Spleen (tissue), 11 donors: ENCODE results near the gene C1orf141. TPM values are rescaled to one million over a fixed set of nuclear protein-coding genes. Genes with fewer than 3 reads are reported as not detected.

ENCODE experiments used
- DNase-seq: peaks from one replicate; pipeline ENCODE4 v3.0.0-alpha.2; 2020
- H3K27ac ChIP-seq, 8 donors: fragments of 200-600 bp; sonication (generic) in 7 of 8; 1 replicate in 4 of 8; 2 replicates in 4 of 8; pipeline versions ENCODE4 v1.5.0 to v1.8.0; 2016 to 2021; ENCODE audit warnings: inconsistent platforms in 4 of 8, mild to moderate bottlenecking in 4 of 8, moderate library complexity in 1 of 8
- H3K27me3 ChIP-seq, 7 donors: fragments of 200-600 bp; sonication (generic) in 6 of 7; replicated peaks in 1 of 7; 1 replicate in 4 of 7; 2 replicates in 3 of 7; pipeline versions ENCODE4 v1.5.0 to v1.8.0; 2016 to 2021; ENCODE audit warnings: inconsistent platforms in 3 of 7, mild to moderate bottlenecking in 1 of 7
- H3K36me3 ChIP-seq, 6 donors: fragments of 200-600 bp; sonication (generic) in 5 of 6; 1 replicate in 4 of 6; 2 replicates in 2 of 6; pipeline versions ENCODE4 v1.5.0 to v1.8.0; 2016 to 2021; ENCODE audit warnings: inconsistent platforms in 2 of 6
- H3K4me1 ChIP-seq, 6 donors: fragments of 200-600 bp; sonication (generic) in 5 of 6; 1 replicate in 3 of 6; 2 replicates in 3 of 6; pipeline versions ENCODE4 v1.5.0 to v1.8.0; 2016 to 2021; ENCODE audit warnings: inconsistent platforms in 3 of 6
- H3K4me3 ChIP-seq, 8 donors: fragments of 200-600 bp; sonication (generic) in 7 of 8; 1 replicate in 4 of 8; 2 replicates in 4 of 8; pipeline versions ENCODE4 v1.5.0 to v1.8.0; 2016 to 2021; ENCODE audit warnings: inconsistent platforms in 4 of 8, mild to moderate bottlenecking in 4 of 8, moderate library complexity in 2 of 8
- H3K9me3 ChIP-seq, 8 donors: fragments of 200-600 bp; sonication (generic) in 7 of 8; 1 replicate in 4 of 8; 2 replicates in 4 of 8; pipeline versions ENCODE4 v1.5.0 to v1.8.0; 2016 to 2021; ENCODE audit warnings: inconsistent platforms in 4 of 8
- POLR2A ChIP-seq, 3 donors: fragments of 450-650 bp; IDR thresholded peaks; one replicate each; pipeline ENCODE4 v1.5.1; 2017; ENCODE audit warnings: antibody characterized with exemption in 3 of 3, mild to moderate bottlenecking in 1 of 3
- POLR2AphosphoS5 ChIP-seq, 3 donors: sonication (generic); formaldehyde crosslinking; IDR thresholded peaks; one replicate each; pipeline ENCODE4 v1.5.1; 2017; ENCODE audit warnings: antibody characterized with exemption in 3 of 3
- WGBS, 5 donors: extraction: QIAGEN DNeasy Blood & Tissue Kit in 3 of 5; methylation state at CpG; one replicate each; pipeline versions ENCODE4 v1.1.5 to v1.1.7; 2013 to 2018; 5-methylcytosine and 5-hydroxymethylcytosine counted together
- intact Hi-C: fragments of 100-400 bp; cut with DNase I; formaldehyde crosslinking; loops from one replicate; pipeline ENCODE4 v1.15.0; 2023; ENCODE audit warnings: low total_unique reads
- polyA plus RNA-seq, 3 donors: library from polyadenylated mRNA; stranded (reverse); fragments of 200-250 nt; gene quantifications; one replicate each; pipeline ENCODE4 v1.2.1, GENCODE V29; 2013
- total RNA-seq, 7 donors: library from RNA; depleted of rRNA in 3 of 7; stranded (reverse); fragments of >200 nt in 3 of 7; fragmentation: NEBNext Ultra II Directional in 4 of 7; extraction: Animal tissue kit (Norgen Biotek cat#: 25700) in 4 of 7; gene quantifications; one replicate each; pipeline versions ENCODE4 v1.1.0 to v1.2.1, GENCODE V29; 2016 to 2021
- TF ChIP-seq, protein P1 (sequence below), 11 experiments: fragments of 200-600 bp in 7 of 11; fragments of 450-650 bp in 4 of 11; sonication (generic) in 4 of 11; IDR thresholded peaks in 8 of 11; conservative IDR thresholded peaks in 3 of 11; 1 replicate in 7 of 11; 2 replicates in 4 of 11; pipeline versions ENCODE4 v1.4.0 to v1.8.0; 2016 to 2021; ENCODE audit warnings: antibody characterized with exemption in 11 of 11, inconsistent platforms in 4 of 11, mild to moderate bottlenecking in 1 of 11
- donor health status: healthy with polysubstance abuse.
- donor health status: DM: no; HTN: no; CAD: no; lungs with moderate emphysema.
- donor health status: DM: no; HTN: no; CAD: no.
- donor health status: Bipolar disorder and iron deficiency.
- donor health status: healthy.
- donor health status: DM: no; HTN: no; CAD: no.
- donor health status: DM: yes; HTN: yes; CAD: no.

C1orf141 gene
- total and polyA plus RNA-seq, 10 donors = not detected

DNA sequence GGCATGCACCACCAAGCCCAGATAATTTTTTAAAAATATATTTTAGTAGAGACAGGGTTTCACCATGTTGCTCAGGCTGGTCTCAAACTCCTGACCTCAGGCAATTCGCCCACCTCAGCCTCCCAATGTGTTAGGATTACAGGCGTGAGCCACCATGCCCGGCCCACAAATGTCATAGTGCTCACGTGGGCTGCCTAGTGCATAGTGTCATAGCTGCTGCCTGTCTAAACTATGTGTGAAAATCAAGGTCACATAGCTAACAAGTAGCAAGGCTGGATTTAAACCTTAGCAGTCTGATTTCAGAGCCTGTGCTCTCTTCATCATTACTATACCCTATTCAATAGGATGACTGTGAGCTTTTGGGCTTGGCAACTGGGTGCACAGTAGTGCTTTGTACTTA lies 10.3 kb downstream of the C1orf141 start:
- H3K4me1 ChIP-seq = no peaks in the 10 kb centered on the region
- 74 to 87% (median 85%) methylated on average over 4 of the region's 4 CpGs for whole genome bisulfite sequencing, 5 donors
- no peak overlapping the region for H3K27ac ChIP-seq
- H3K27me3 ChIP-seq = no peaks in the 10 kb centered on the region
- intact Hi-C loops = no loop called here
- TF ChIP-seq POLR2A (IDR thresholded peaks at IDR 0.05) = no peak
- no peak for TF ChIP-seq POLR2AphosphoS5 (IDR thresholded peaks at IDR 0.05)
- TF ChIP-seq, protein P1, sequence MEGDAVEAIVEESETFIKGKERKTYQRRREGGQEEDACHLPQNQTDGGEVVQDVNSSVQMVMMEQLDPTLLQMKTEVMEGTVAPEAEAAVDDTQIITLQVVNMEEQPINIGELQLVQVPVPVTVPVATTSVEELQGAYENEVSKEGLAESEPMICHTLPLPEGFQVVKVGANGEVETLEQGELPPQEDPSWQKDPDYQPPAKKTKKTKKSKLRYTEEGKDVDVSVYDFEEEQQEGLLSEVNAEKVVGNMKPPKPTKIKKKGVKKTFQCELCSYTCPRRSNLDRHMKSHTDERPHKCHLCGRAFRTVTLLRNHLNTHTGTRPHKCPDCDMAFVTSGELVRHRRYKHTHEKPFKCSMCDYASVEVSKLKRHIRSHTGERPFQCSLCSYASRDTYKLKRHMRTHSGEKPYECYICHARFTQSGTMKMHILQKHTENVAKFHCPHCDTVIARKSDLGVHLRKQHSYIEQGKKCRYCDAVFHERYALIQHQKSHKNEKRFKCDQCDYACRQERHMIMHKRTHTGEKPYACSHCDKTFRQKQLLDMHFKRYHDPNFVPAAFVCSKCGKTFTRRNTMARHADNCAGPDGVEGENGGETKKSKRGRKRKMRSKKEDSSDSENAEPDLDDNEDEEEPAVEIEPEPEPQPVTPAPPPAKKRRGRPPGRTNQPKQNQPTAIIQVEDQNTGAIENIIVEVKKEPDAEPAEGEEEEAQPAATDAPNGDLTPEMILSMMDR (IDR thresholded peaks at IDR 0.05 in 8 of 11, conservative IDR thresholded peaks at IDR 0.05 in 3 of 11) = no peak
- no peak for DNase-seq
- H3K9me3 ChIP-seq = no peaks in the 10 kb centered on the region
- H3K36me3 ChIP-seq = no peaks in the 10 kb centered on the region
- no peak overlapping the region for H3K4me3 ChIP-seq

DNA sequence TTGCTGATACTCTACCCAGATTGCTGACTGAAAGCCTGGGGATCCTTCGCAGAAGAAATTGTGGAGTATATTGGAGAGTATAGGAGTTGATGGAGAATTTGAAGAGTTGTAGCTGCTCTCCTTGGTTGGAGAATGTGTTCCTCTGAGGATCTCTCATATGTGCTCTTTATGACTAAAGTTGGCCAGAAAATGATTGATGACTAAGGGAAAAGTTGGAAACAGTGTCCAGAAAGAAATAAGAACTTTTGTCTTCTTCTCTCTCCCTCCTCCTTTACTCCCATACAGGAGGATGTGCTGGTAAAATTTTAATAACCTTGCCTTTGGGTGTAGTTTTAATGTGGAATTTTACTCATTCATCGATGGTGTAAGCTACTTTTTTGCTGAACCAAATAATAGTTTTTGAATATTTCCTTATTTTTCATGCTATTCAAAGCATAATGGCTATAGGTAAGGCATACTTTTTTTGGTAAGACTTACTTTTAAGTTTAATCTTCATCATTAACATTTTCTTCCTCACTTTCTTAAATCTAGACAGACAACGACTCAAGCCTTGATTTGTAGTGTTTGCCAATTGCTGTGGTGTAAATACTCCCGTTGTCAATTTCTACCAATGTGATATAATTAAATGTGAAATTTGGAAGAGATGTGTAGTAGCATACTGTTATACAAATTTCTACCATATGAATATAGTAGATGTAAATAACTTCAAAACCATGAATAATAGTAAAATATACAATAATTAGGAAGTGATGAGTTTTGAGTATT lies 13.7 kb downstream of the C1orf141 start:
- DNase-seq = no peak
- H3K4me3 ChIP-seq = no peak overlapping the region
- 73 to 99% (median 92%) methylated on average over 4 of the region's 4 CpGs for WGBS, 5 donors

DNA sequence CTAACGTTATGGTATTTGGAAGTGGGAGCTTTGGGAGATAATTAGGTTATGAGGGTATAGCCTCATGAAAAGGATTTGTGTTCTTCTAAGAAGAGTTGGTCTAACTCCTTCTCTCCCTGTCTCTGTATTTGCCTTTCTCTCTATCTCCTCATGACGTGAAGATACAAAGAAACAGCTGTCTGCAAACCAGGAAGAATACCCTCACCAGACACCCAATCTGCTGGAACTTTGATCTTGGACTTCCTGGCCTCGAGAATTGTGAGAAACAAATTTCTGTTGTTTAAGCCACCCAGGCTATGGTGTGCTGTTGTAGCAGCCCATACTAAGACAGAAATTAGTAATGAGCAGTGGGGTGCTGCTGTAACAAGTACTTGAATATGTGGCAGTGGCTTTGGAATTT lies 16.1 kb downstream of the C1orf141 start:
- intact Hi-C loops = no loop called here
- TF ChIP-seq POLR2AphosphoS5 (IDR thresholded peaks at IDR 0.05) = no peak
- TF ChIP-seq POLR2A (IDR thresholded peaks at IDR 0.05) = no peak
- TF ChIP-seq, protein P1 (IDR thresholded peaks at IDR 0.05 in 8 of 11, conservative IDR thresholded peaks at IDR 0.05 in 3 of 11) = no peak
- no peak overlapping the region for H3K27ac ChIP-seq
- 54 to 73% (median 68%) methylated on average over 3 of the region's 3 CpGs for WGBS, 5 donors
- no peaks in the 10 kb centered on the region for H3K27me3 ChIP-seq
- DNase-seq = no peak
- H3K9me3 ChIP-seq = peaks cover 0 to 13% (median 10%) of the 10 kb centered on the region in 8 donors
- H3K4me1 ChIP-seq = no peaks in the 10 kb centered on the region
- no peaks in the 10 kb centered on the region for H3K36me3 ChIP-seq
- H3K4me3 ChIP-seq = no peak overlapping the region

More for the DNA sequence above, 13.7 kb downstream of the C1orf141 start:
- TF ChIP-seq, protein P1 (IDR thresholded peaks at IDR 0.05 in 8 of 11, conservative IDR thresholded peaks at IDR 0.05 in 3 of 11) = no peak
- no peak for TF ChIP-seq POLR2A (IDR thresholded peaks at IDR 0.05)
- TF ChIP-seq POLR2AphosphoS5 (IDR thresholded peaks at IDR 0.05) = no peak
- Histone ChIP-seq H3K36me3 (no peaks in the 10 kb centered on the region), H3K27ac (no peak overlapping the region), H3K9me3 (no peaks in the 10 kb centered on the region), H3K4me1 (no peaks in the 10 kb centered on the region), H3K27me3 (no peaks in the 10 kb centered on the region)
- intact Hi-C loops = no loop called here

DNA sequence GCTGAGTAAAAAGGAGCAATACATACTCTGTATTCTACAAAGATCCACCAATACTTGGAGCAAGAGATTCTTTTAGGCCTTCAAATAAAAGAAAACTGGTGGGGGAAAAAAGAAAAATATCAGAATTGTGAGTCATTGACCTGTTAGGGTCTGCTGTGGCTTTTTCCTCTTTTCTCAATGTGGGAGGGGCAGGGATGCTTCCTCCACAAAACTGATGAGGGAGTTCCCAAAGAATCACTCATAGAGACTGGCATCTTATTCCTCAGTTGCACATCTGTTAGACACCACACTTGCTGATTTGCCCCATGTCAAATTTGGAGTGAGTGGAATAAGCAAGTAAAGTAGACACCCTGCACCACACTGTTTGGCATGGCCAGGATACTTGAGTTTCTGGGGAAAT lies 16.6 kb downstream of the C1orf141 start:
- Histone ChIP-seq H3K4me3 (no peak overlapping the region), H3K9me3 (peaks cover 0 to 17% (median 12%) of the 10 kb centered on the region in 8 donors), H3K27me3 (no peaks in the 10 kb centered on the region), H3K27ac (no peak overlapping the region), H3K36me3 (no peaks in the 10 kb centered on the region), H3K4me1 (no peaks in the 10 kb centered on the region)
- intact Hi-C loops = no loop called here
- TF ChIP-seq POLR2AphosphoS5 (IDR thresholded peaks at IDR 0.05) = no peak
- TF ChIP-seq POLR2A (IDR thresholded peaks at IDR 0.05) = no peak
- DNase-seq = no peak
